Sciatic nerve (tissue), 2 donors: ENCODE data around the gene UBE2QL1. TPM values are rescaled to one million over a fixed set of nuclear protein-coding genes. Genes with fewer than 3 reads are reported as not detected.

Experiments
- ATAC-seq: fragments of 200-7000 bp; cut with Tn5 transposase; one replicate; pipeline ENCODE4 v1.9.1; 2020; ENCODE audit warnings: mild to moderate bottlenecking, moderate library complexity
- DNase-seq: peaks from one replicate; pipeline ENCODE4 v3.0.0-alpha.2; 2020; ENCODE audit warnings: low spot score
- intact Hi-C: fragments of 100-400 bp; cut with DNase I; formaldehyde crosslinking; loops from one replicate; pipeline ENCODE4 v1.14.2; 2022
- total RNA-seq: library from RNA; stranded (reverse); fragmentation: NEBNext Ultra II Directional; extraction: Animal tissue kit (Norgen Biotek cat#: 25700); gene quantifications from one replicate; pipeline ENCODE4 v1.2.1, GENCODE V29; 2021
- donor health status: DM: no; HTN: no; CAD: no.
- donor health status: DM: no; HTN: no; CAD: no.

UBE2QL1 gene
- total RNA-seq, 1 donor from 2014 or later = 0.94 TPM

DNA sequence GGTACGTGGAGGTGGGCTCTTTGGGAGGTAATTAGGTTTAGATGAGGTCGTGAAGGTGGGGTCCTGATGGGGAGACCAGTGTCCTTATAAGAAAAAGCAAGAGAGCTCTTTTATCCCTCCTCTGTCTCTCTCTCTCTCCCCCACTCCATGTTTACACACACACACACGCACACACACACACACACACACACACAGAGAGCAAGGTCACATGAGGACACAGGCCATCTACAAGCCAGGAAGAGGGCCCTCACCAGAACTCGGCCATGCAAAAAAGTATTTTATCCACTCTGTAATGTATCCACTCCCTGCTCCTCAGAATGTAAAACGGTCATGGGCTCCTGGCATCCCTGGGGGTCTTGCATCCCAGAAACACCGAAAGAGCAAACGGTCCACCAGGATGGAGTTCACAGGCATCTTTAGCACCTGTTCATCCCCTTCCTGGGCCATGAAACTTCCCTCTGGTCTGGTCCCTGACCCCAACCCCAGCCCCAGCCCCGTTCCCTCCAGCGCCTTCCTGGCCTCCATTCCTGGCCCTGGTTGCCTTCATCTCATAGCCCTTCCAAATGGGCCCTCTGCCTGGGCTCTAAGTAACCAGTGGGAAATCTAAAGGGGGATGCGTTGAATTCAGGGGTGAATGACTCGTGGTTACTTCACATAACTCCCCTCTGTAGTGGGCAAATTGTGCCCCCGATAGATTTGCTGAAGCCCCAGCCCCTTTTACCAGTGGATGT, 95.3 kb downstream of the UBE2QL1 start:
- intact Hi-C loops = no loop called here
- DNase-seq = no peak
- ATAC-seq = no peak

Other genes with a start within 250 kb of the UBE2QL1 start
- 40.8 TPM for gene MED10, start 70.3 kb upstream of the UBE2QL1 start, total RNA-seq
- 53.0 TPM for gene NSUN2, start 184.2 kb downstream of the UBE2QL1 start, total RNA-seq
- gene SRD5A1, start 184.6 kb downstream of the UBE2QL1 start, total RNA-seq = 9.6 TPM